IMR-90 (cell line): ENCODE results near the gene TIAM1. TPM values are rescaled to one million over a fixed set of nuclear protein-coding genes. Genes with fewer than 3 reads are reported as not detected.

Experiments used
- ATAC-seq: fragments of 200-7000 bp; cut with Tn5 transposase; 2 replicates; pipeline ENCODE4 v1.9.1; 2020; ENCODE audit warnings: low read depth, mild to moderate bottlenecking, moderate library complexity
- BruUV-seq: library from RNA; stranded (reverse); fragments of 400-500 nt; replicated peaks from 2 replicates; lab custom pipeline; 2021; lab: Mats Ljungman, UMichigan
- CTCF ChIA-PET: fragments of 300-600 bp; formaldehyde crosslinking; extraction: SDS; loops from one replicate; lab custom pipeline; 2021; ENCODE audit warnings: antibody characterized with exemption; lab: Yijun Ruan, JAX
- POLR2A ChIA-PET: fragments of 300-600 bp; sonication (Branson Sonifier 250); formaldehyde crosslinking; loops from one replicate; lab custom pipeline; 2022; ENCODE audit warnings: antibody characterized with exemption; ENCODE audit not compliant: unreplicated experiment; lab: Charles Lee
- DNase-seq: peaks from one replicate; pipeline ENCODE4 v3.0.0; 2013
- H2AFZ ChIP-seq: replicated peaks from 2 replicates; pipeline ENCODE3; 2013; ENCODE audit warnings: low read length, mild to moderate bottlenecking; ENCODE audit not compliant: poor library complexity
- H2AK5ac ChIP-seq: 2 replicates; pipeline ENCODE4 v1.6.1; 2013; ENCODE audit warnings: low read depth, low read length, inconsistent platforms
- H2AK9ac ChIP-seq: replicated peaks from 2 replicates; pipeline ENCODE3; 2013; ENCODE audit warnings: mild to moderate bottlenecking, low read depth, low read length, moderate library complexity; ENCODE audit not compliant: poor library complexity
- H2BK120ac ChIP-seq: 2 replicates; pipeline ENCODE4 v1.6.1; 2013; ENCODE audit warnings: low read depth, low read length, inconsistent platforms
- H2BK15ac ChIP-seq: 3 replicates; pipeline ENCODE4 v1.6.1; 2013; ENCODE audit warnings: low read depth, low read length, inconsistent platforms
- H2BK20ac ChIP-seq: 2 replicates; pipeline ENCODE4 v1.6.1; 2013; ENCODE audit warnings: low read depth, mild to moderate bottlenecking, inconsistent platforms, low read length, moderate library complexity
- H2BK5ac ChIP-seq: 2 replicates; pipeline ENCODE4 v1.6.1; 2013; ENCODE audit warnings: mild to moderate bottlenecking, low read depth, low read length, inconsistent platforms; ENCODE audit not compliant: poor library complexity, severe bottlenecking
- H3K14ac ChIP-seq: replicated peaks from 2 replicates; pipeline ENCODE4 v1.6.1; 2013; ENCODE audit warnings: low read depth, low read length, inconsistent platforms
- H3K18ac ChIP-seq: 2 replicates; pipeline ENCODE4 v1.6.1; 2013; ENCODE audit warnings: low read depth, low read length, control low read depth
- H3K23ac ChIP-seq: 2 replicates; pipeline ENCODE4 v1.6.1; 2013; ENCODE audit warnings: low read depth, low read length, inconsistent platforms
- H3K27ac ChIP-seq: 2 replicates; pipeline ENCODE4 v1.5.1; 2013; ENCODE audit warnings: mild to moderate bottlenecking, control low read depth, low read length; ENCODE audit not compliant: insufficient read depth
- H3K27me3 ChIP-seq: 2 replicates; pipeline ENCODE4 v1.6.1; 2013; ENCODE audit warnings: low read length; ENCODE audit not compliant: control insufficient read depth, insufficient read depth
- H3K36me3 ChIP-seq: 2 replicates; pipeline ENCODE4 v1.6.1; 2013; ENCODE audit warnings: low read length, mixed read lengths; ENCODE audit not compliant: control insufficient read depth, insufficient read depth
- H3K4ac ChIP-seq: 2 replicates; pipeline ENCODE4 v1.6.1; 2013; ENCODE audit warnings: low read depth, low read length, inconsistent platforms
- H3K4me1 ChIP-seq: 2 replicates; pipeline ENCODE4 v1.6.1; 2013; ENCODE audit warnings: low read length, mixed read lengths; ENCODE audit not compliant: control insufficient read depth, insufficient read depth
- H3K4me2 ChIP-seq: 2 replicates; pipeline ENCODE4 v1.6.1; 2013; ENCODE audit warnings: low read depth, mild to moderate bottlenecking, control low read depth, low read length, moderate library complexity
- H3K4me3 ChIP-seq: 2 replicates; pipeline ENCODE4 v1.5.1; 2013; ENCODE audit warnings: low read depth, mild to moderate bottlenecking, control low read depth, low read length, moderate library complexity; ENCODE audit not compliant: insufficient read depth
- H3K56ac ChIP-seq: 2 replicates; pipeline ENCODE4 v1.6.1; 2013; ENCODE audit warnings: low read length, inconsistent platforms; ENCODE audit not compliant: insufficient read depth; ENCODE audit errors: extremely low read depth
- H3K79me1 ChIP-seq, 2 experiments: 2 replicates each; pipeline ENCODE4 v1.6.1; 2013; ENCODE audit warnings: low read length in 2 of 2, inconsistent platforms in 1 of 2, low read depth in 1 of 2
- H3K9ac ChIP-seq: 2 replicates; pipeline ENCODE4 v1.6.1; 2013; ENCODE audit warnings: low read depth, low read length, control low read depth
- H3K9me1 ChIP-seq: 2 replicates; pipeline ENCODE4 v1.6.1; 2013; ENCODE audit warnings: low read length, inconsistent platforms; ENCODE audit not compliant: insufficient read depth
- H3K9me3 ChIP-seq: 2 replicates; pipeline ENCODE4 v1.6.1; 2013; ENCODE audit warnings: low read length; ENCODE audit not compliant: control insufficient read depth, insufficient read depth
- H4K20me1 ChIP-seq: 2 replicates; pipeline ENCODE4 v1.6.1; 2013; ENCODE audit warnings: low read length, inconsistent platforms; ENCODE audit not compliant: insufficient read depth
- H4K5ac ChIP-seq: 2 replicates; pipeline ENCODE4 v1.6.1; 2013; ENCODE audit warnings: mild to moderate bottlenecking, low read depth, low read length, control low read depth
- H4K8ac ChIP-seq, 2 experiments: 2 replicates each; pipeline ENCODE4 v1.6.1; 2013; ENCODE audit warnings: low read depth in 2 of 2, low read length in 2 of 2, control low read depth in 1 of 2, inconsistent platforms in 1 of 2
- H4K91ac ChIP-seq: 2 replicates; pipeline ENCODE4 v1.6.1; 2013; ENCODE audit warnings: low read depth, low read length, inconsistent platforms; ENCODE audit not compliant: insufficient read depth
- CHD1 ChIP-seq: IDR thresholded peaks from 2 replicates; pipeline ENCODE4 v1.6.1; 2012; ENCODE audit warnings: low read depth, low read length, improper control_type of control experiment
- RFX5 ChIP-seq: IDR thresholded peaks from 2 replicates; pipeline ENCODE4 v1.8.0; 2012; ENCODE audit warnings: low read depth, mild to moderate bottlenecking, low read length, moderate library complexity
- WGBS, 2 experiments: methylation state at CpG; one replicate each; pipeline versions ENCODE4 v1.1.5 to v1.1.7; 2013; ENCODE audit warnings: missing lambda C conversion rate in 2 of 2; ENCODE audit not compliant: insufficient read length in 1 of 2; ENCODE audit errors: extremely low coverage in 2 of 2; 5-methylcytosine and 5-hydroxymethylcytosine counted together
- dilution Hi-C: fragments of 300-500 bp; cut with HindIII; formaldehyde crosslinking; loops from one replicate; pipeline ENCODE4 v1.14.3; 2018; ENCODE audit warnings: low sequenced_read_pairs; ENCODE audit not compliant: unreplicated experiment
- in situ Hi-C: fragments of 300-500 bp; cut with MboI; formaldehyde crosslinking; loops from 3 replicates; pipeline ENCODE4 v1.14.3; 2019; ENCODE audit warnings: low sequenced_read_pairs, inconsistent platforms, mixed read lengths
- intact Hi-C: fragments of 100-400 bp; cut with micrococcal nuclease; formaldehyde crosslinking; loops from 2 replicates; pipeline ENCODE4 v1.10.0; 2022
- polyA plus RNA-seq, 3 experiments: library from polyadenylated mRNA; depleted of rRNA; stranded (reverse); fragments of >200 nt; gene quantifications; 2 replicates each; pipeline ENCODE4 v1.2.3, GENCODE V29; 2012; ENCODE audit warnings: low replicate concordance in 1 of 3
- total RNA-seq: library from RNA; depleted of rRNA; stranded (reverse); fragments of >200 nt; gene quantifications from 2 replicates; pipeline ENCODE4 v1.2.3, GENCODE V29; 2012

Gene TIAM1
- total and polyA plus RNA-seq, 2 of the 4 experiments (the other 2 are of a cell fraction), result 2.9 to 9.3 TPM

DNA sequence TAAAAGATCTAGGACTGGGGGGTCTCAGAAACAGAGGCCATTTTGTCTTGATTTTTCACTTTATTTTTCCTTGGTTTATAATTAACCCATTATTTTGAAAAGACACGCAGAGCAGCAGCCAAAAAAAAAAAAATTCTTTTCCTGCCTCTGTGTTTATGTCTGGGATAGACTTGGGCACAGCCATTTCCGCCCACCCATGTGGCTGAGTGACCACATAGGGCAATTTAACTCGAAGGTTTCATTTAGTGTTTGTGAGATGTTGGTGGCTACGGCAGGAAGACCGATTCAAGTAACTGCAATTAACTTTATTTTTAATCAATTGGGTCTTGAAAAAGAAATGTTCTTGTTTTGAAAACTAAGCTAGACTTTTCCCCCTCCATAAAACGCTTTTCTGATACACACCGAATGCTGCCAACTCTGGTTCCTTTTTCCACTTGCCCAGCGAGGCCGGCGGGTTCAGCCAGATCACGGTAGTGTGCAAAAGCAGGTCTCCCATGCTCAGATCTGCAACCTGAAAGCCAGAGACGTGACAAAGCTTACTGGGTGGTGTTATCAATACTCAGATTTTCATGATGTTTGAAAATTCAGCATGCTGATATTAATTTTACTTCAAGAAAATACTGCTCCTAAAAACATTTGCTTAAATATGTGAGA is 208.4 kb downstream of the TIAM1 start:
- Histone ChIP-seq H3K4me1 (no peaks in the 10 kb centered on the region), H4K5ac (no peak overlapping the region), H3K14ac (no peak overlapping the region), H4K91ac (no peak overlapping the region), H3K27ac (no peak overlapping the region), H4K20me1 (no peaks in the 10 kb centered on the region), H3K79me1 (no peaks in the 10 kb centered on the region), H2AK9ac (no peak overlapping the region), H3K4me3 (no peak overlapping the region), H4K8ac (no peak overlapping the region), H3K9me1 (0 out of 2 replicates have a peak, but pooled peaks cover 2% of the 10 kb centered on the region), H3K4me2 (no peak overlapping the region), H3K18ac (no peak overlapping the region), H3K4ac (no peak overlapping the region), H3K9ac (no peak overlapping the region), H2AFZ (no peak overlapping the region), H3K9me3 (no peaks in the 10 kb centered on the region), H3K27me3 (no peaks in the 10 kb centered on the region), H3K56ac (no peak overlapping the region), H2BK120ac (no peak overlapping the region), H2BK5ac (no peak overlapping the region), H2BK20ac (no peak overlapping the region), H2AK5ac (no peak overlapping the region), H2BK15ac (no peak overlapping the region), H3K36me3 (no peaks in the 10 kb centered on the region), H3K23ac (no peak overlapping the region)
- BruUV-seq, result no TSS peak
- ChIA-PET CTCF (no interaction called here), POLR2A (no interaction called here)
- dilution Hi-C loops, result no loop called here
- no peak for ATAC-seq
- intact Hi-C loops, result no loop called here
- no CpG with 5 or more reads among the region's 12 CpGs for WGBS, 2 experiments
- DNase-seq, result no peak
- TF ChIP-seq CHD1 (no peak), RFX5 (no peak)
- in situ Hi-C loops, result no loop called here
